Ramos (cell line): Measurements from ENCODE around the gene CSRNP2.
"Not testable (repeated sequence)": the region's sequence is repeated elsewhere in the genome, so short reads cannot be mapped to it uniquely, and the experiment has no call there.

Experiments
- in situ Hi-C: fragments of 300-500 bp; cut with MboI; formaldehyde crosslinking; loops from one replicate; pipeline ENCODE4 v1.14.3; 2022; ENCODE audit warnings: low sequenced_read_pairs; ENCODE audit not compliant: unreplicated experiment

Gene CSRNP2

GRCh38 chr12:51083126-51083833, at the start of gene CSRNP2:
CSRNP2 (minus strand) TSS chr12:51083596; CDS start chr12:51076561, 7,035 bp downstream.
- in situ Hi-C loops: no loop called here

GRCh38 chr12:51132693-51133092, 49.3 kb upstream of the CSRNP2 start:
- in situ Hi-C loops: no loop called here

DNA sequence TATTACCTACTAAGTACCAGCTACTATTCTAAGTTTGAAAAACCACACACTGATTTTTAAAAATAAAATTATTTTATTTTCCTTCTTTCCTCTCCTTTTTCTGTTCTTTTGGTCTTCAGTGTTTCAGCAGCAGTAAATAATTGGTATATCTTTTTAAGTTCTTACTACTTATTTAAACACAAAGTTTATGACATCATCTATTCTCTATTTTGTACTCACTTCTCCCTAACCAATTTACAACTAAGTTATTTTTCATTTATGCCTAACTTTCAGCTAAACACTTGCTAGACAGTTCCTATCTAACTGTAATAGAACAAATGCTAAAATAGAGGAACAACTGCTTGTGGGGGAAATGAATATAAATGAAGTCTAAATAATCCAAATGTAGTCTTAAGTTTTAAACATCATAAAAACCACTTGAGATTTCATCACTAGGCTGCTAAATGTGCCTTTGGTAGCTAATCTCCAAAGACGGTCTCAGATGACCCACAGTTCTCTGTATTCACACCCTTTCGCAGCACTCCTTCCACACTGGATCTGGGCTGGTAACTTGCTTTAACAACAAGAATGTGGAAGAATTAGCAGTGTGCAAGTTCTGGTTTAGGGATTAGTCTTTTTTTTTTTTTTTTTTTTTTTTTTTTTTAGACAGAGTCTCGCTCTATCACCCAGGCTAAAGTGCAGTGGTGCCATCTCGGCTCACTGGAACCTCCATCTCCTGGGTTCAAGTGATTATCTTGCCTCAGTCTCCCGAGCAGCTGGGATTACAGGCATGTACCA, 48.5 kb upstream of the CSRNP2 start:
- in situ Hi-C loops: no loop called here

DNA sequence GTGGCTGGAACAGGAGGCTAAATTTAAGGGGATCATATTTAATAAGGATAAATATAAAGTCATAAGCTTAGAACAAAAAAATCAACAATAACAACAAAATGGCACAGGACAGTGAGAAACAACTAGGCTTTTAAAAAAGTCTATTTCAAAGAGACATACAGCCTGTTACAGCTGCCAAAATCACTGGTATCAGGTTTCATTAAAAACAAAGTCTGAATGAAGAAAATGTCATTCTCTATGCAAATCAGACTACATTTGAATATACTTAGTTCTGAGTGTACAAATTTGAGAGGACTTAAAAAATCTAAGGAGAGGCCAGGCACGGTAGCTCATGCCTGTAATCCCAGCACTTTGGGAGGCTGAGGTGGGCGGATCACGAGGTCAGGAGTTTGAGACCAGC, 45.5 kb upstream of the CSRNP2 start:
- in situ Hi-C loops: no loop called here

DNA sequence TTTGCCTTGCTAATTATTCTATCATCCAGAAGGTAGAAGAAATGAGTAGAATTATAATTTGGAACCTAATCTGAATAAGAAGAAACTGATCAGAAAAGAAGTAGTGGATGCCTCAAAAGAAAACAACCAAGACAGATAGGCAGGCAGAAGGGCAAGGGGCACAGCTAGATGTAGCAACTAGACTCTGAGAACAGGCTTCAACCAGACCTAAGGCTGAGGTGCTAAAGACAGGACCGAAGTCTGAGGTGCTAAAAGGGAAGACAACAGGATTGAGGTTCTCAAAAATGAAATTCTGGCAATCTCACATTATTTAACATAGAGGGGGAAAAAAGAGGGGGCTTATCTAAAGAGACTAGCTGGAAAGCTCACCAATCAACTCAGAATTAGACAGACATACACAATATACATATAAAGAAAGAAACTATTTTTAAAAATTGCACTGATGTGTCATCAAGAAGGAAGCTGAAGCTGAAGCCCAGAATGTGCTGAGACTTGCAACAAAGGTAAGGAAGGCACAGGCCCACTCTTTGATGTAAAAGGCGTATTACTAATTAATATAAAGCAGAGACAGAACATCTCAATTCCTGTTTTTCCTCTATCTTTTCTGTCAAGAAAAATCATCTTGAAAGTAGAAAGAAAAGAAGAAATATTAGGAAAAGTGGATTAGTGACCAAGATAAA, 43.8 kb upstream of the CSRNP2 start:
- in situ Hi-C loops: no loop called here

- in situ Hi-C loops: no loop called here
Measured at GRCh38 chr12:51126297-51126696, 42.9 kb upstream of the CSRNP2 start.

GRCh38 chr12:51124504-51124903, 41.1 kb upstream of the CSRNP2 start:
- in situ Hi-C loops: no loop called here

GRCh38 chr12:51122844-51123243, 39.4 kb upstream of the CSRNP2 start:
- in situ Hi-C loops: no loop called here

DNA sequence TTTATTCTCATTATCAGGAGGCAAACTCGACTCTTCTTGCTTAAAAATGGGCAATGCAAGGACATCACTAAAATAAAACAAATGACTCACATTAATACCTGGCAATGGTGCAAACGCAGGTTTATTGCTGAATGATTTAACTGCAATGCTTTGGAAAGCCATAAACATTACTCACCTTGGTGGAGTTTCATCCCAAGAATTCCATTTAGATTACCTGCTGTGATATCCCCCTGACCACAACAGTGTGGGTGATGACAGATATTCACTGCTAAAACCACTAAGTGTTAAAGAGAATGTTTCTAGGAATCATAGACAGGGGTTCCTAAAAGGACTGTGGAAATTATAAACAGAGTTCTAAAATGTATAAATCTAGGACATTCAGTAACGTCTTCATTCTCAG, 35.3 kb upstream of the CSRNP2 start:
- in situ Hi-C loops: no loop called here

GRCh38 chr12:51115533-51115932, 32.1 kb upstream of the CSRNP2 start:
- in situ Hi-C loops: no loop called here

DNA sequence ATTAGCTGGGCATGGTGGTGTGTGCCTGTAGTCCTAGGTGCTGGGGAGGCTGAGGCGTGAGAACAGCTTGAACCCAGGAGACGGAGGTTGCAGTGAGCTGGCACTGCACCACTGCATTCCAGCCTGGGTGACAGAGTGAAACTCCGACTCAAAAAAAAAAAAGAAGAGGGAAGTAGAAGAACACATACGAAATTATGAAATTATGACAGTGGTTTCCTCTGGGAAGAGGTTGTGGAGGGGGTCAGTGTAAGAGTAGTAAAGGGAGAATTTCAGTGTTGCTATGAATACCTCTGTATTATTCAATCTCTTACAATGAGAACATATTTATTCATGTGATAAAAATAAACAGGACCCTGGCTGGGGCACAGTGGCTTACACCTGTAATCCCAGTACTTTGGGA, 24.7 kb upstream of the CSRNP2 start:
- in situ Hi-C loops: no loop called here

GRCh38 chr12:51103977-51104376, 20.6 kb upstream of the CSRNP2 start:
- in situ Hi-C loops: no loop called here

GRCh38 chr12:51098611-51099010, 15.2 kb upstream of the CSRNP2 start:
- in situ Hi-C loops: no loop called here

DNA sequence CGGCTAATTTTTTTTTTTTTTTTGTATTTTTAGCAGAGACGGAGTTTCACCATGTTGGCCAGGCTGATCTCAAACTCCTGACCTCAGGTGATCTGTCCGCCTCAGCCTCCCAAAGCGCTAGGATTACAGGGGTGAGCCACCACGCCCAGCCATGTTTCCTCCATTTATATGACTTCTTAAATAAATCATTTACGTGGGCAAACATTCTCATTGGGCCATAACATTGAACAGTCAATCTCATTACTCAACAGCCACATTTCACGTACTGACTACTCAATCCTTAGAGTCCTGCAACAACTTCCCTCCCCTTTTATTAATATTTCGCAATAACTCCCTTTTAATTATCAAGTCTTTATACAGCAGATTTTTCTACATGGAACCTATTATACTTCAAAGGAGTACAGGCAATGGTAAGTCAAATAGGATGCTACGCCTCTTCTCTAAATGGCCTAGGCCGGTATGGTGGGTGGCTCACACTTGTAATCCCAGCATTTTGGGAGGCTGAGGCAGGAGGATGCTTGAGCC, 7.4 kb upstream of the CSRNP2 start:
- in situ Hi-C loops: no loop called here

DNA sequence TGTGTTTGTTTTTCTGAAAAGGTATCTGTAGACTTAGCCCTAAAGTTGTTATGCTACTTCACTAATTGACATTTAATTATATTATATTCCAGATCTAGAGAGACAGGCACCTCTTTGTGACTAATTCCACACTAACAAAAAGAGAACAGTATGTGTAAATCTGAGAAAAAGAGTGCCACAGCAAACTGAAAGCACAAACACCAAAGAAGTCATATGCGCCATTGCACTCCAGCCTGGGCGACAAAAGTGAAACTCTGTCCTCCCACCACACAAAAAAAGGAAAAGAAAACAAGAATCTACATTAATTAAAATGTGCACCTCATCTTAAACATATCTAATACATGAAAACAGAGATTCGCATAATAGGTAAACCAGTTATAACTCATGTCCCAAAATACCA, 4.4 kb upstream of the CSRNP2 start:
- in situ Hi-C loops: no loop called here

DNA sequence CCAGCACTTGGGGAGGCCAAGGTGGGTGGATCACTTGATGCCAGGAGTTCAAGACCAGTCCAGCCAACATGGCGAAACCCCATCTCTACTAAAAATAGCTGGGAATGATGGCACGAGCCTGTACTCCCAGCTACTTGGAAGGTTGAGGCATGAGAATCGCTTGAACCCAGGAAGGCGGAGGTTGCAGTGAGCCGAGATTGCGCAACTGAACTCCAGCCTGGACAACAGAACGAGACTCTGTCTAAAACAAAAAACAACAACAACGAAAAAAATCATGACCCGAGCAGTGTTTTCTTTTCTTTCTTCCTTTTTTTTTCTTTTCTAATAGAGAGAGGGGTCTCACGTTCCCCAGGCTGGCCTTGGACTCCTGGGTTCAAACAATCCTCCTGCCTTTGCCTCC, 3.5 kb upstream of the CSRNP2 start:
- in situ Hi-C loops: no loop called here

DNA sequence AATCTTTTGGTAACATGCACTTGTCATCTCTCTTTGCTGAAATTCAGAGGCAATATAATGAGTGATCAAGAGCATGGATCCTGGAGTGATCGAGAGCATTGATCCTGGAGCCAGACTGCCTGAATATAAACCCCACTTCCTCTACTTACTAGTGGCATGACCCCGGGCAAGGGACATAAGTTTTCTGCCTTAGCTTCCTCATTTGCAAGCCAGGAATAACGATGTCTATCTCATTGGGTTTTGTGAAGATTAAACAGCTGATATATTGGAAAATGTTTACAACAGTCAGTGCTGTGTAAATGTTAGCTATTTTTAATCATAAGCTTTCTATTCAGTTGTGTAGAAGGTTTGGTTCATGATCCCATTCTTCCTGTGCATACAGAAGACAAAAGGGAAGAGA, 2.4 kb upstream of the CSRNP2 start:
- in situ Hi-C loops: no loop called here

DNA sequence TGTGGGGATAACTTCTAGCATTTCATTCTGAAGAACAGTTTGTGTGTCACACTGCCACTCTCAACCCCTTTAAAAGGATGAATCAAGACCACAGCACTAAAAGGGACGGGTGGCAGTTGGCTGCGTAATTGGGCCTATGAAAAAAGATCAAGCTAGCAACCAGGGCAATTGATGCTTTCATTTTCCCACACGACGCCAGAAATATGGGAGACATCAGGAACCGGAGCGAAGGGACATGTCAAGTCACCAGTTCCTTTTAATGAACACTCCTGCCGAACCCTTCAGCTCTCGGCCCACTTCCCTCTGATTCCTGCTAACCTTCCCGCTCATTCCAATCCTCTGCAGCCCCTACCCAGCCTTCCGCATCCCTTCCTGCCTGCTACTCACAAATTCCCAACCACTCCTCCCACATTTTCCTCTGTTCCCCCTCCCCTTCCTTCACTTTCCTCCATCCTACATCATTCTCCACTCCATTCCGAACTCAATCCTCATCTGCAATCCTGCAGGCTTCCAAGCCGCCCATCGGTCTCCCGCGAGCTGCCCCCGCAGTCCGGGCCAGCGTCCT, 753 bp downstream of the CSRNP2 start:
- in situ Hi-C loops: no loop called here

DNA sequence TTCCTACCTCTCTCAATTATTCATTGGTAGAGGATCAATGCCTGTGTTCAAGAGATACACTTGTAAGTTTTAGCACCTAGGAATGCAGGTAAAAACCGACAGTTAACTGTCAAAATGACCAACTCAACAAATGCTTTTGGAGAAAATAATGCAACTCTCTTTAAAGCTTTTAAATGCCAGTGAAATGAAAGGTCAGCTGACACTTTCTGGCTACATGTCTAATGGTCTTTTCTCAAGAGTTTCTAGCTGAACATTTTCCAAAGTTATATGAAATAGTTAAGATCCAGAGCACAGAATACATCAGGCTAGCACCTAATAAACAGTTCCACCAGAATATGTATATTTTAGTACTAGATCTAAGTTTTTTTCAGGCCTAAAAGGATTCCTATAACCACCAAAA, 2.0 kb downstream of the CSRNP2 start:
- in situ Hi-C loops: no loop called here

DNA sequence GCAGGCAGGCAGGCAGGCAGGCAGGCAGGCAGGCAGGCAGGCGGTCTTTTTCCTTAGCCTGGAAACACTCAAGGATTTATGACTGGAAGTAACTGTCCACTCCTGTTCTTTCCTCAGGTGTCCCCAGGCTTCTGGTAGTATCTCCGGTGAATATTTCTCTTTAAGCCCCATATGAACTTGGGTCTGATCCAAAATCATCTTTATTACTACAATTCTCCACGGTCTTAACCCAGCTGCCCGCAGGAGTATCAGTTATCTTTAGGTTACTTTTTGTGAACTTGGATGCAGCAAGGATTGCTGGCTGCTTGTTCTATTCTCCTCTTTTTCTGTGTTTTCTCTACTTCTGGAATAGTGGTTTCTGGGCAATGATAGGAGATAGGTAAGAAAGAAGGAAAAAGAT, 3.3 kb downstream of the CSRNP2 start:
- in situ Hi-C loops: no loop called here

DNA sequence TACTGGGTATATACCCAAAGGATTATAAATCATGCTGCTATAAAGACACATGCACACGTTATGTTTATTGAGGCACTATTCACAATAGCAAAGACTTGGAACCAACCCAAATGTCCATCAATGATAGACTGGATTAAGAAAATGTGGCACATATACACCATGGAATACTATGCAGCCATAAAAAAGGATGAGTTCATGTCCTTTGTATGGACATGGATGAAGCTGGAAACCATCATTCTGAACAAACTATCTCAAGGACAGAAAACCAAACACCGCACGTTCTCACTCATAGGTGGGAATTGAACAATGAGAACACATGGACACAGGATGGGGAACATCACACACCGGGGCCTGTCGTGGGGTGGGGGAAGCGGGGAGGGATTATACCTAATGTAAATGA, 4.5 kb downstream of the CSRNP2 start:
- in situ Hi-C loops: not testable (repeated sequence)
